Measurements from ENCODE around the gene LSM3. TPM values are rescaled to one million over a fixed set of nuclear protein-coding genes. Genes with fewer than 3 reads are reported as not detected.

Gene LSM3
- total and polyA plus RNA-seq, 11 donors, result 11.6 to 15.9 (median 13.7) TPM

DNA sequence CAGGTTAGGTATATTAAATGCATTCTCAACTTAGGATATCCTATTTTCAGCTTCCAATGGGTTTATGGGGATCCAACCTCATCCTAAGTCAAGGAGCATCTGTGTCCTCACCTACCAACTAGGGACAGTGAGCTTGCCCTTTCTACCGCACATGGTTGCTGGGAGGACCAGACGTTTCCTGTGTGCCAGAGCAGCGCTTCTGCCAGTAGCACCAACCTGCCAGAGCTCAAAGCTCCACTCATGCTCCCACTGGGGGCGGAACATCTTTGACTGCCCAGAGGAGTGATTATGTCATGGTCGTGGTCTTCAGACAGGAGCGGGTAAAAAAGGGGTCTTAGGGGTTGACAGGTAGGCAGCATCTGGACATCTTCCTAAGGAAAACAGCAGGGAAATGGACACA lies 25.0 kb upstream of the LSM3 start:
- TF ChIP-seq, protein P1, sequence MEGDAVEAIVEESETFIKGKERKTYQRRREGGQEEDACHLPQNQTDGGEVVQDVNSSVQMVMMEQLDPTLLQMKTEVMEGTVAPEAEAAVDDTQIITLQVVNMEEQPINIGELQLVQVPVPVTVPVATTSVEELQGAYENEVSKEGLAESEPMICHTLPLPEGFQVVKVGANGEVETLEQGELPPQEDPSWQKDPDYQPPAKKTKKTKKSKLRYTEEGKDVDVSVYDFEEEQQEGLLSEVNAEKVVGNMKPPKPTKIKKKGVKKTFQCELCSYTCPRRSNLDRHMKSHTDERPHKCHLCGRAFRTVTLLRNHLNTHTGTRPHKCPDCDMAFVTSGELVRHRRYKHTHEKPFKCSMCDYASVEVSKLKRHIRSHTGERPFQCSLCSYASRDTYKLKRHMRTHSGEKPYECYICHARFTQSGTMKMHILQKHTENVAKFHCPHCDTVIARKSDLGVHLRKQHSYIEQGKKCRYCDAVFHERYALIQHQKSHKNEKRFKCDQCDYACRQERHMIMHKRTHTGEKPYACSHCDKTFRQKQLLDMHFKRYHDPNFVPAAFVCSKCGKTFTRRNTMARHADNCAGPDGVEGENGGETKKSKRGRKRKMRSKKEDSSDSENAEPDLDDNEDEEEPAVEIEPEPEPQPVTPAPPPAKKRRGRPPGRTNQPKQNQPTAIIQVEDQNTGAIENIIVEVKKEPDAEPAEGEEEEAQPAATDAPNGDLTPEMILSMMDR (IDR thresholded peaks at IDR 0.05), result no peak
- no peak for TF ChIP-seq POLR2A (IDR thresholded peaks at IDR 0.05)

DNA sequence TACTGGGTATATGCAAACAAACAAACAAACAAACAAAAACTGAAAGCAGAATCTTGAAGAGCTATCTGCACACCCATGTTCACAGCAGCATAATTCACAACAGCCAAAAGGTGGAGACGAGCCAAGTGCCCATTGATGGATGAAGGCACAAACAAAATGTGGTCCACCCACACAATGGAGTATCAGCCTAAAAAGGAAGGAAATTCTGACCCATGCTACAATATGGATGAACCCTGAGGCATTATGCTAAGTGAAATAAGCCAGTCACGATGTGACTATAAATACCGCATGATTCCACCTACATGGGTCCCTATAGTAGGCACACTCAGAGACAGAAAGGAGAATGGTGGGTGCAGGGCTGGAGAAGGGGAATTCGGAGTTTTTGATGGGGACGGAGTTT lies 24.3 kb upstream of the LSM3 start:
- 88 to 92% (median 89%) methylated on average over 5 of the region's 5 CpGs for WGBS, 4 donors
- no peak overlapping the region for H3K27ac ChIP-seq
- peak in 1 of 5 donors; percentile 5 for DNase-seq
- H3K4me1 ChIP-seq, result no peaks in the 10 kb centered on the region
- intact Hi-C loops (cut with DNase I), result no loop called here
- ATAC-seq, result no peak
- no peak overlapping the region for H3K4me3 ChIP-seq
- no peaks in the 10 kb centered on the region for H3K9me3 ChIP-seq
- TF ChIP-seq, protein P1 (IDR thresholded peaks at IDR 0.05), result no peak
- no peak for TF ChIP-seq POLR2A (IDR thresholded peaks at IDR 0.05)
- H3K36me3 ChIP-seq, result peaks cover 0 to 93% (median 81%) of the 10 kb centered on the region in 9 donors
- no peaks in the 10 kb centered on the region for H3K27me3 ChIP-seq

More for the DNA sequence above, 25.0 kb upstream of the LSM3 start:
- peaks cover 0 to 93% (median 77%) of the 10 kb centered on the region in 9 donors for H3K36me3 ChIP-seq
- no peak overlapping the region for H3K27ac ChIP-seq
- no peak overlapping the region for H3K4me3 ChIP-seq
- no peaks in the 10 kb centered on the region for H3K4me1 ChIP-seq
- H3K9me3 ChIP-seq, result no peaks in the 10 kb centered on the region
- ATAC-seq (no peak), DNase-seq (peak in 1 of 5 donors; percentile 10)
- H3K27me3 ChIP-seq, result no peaks in the 10 kb centered on the region
- WGBS, 4 donors, result 94 to 98% (median 95%) methylated on average over 6 of the region's 6 CpGs
- intact Hi-C loops (cut with DNase I), result no loop called here

DNA sequence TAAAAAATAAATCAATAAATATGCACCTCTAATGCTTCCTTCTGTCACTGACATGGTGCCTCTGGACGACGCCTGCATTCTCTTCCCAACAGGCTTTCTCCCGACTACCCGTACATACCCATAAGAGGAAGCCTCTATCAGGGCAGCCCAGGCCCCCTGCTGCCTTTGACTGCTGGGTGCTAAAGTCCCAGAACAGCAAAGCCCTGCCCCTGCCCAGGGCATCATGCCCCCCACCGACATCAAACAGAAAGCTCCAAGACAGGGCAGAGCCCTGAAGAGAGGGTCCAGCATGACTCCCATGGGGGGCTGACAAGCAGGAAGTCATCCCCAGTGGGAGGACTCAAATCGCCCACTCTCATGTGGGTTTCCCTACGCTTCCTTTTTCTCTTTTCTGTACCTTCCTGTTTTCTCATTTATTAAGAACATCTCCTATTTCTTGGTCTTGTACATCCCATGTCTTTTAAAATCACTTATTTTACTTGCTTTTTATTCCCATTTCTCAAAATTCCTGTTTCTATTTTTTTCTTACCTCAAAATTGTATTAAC lies 23.6 kb upstream of the LSM3 start:
- H3K9me3 ChIP-seq, result no peaks in the 10 kb centered on the region
- DNase-seq, result no peak

DNA sequence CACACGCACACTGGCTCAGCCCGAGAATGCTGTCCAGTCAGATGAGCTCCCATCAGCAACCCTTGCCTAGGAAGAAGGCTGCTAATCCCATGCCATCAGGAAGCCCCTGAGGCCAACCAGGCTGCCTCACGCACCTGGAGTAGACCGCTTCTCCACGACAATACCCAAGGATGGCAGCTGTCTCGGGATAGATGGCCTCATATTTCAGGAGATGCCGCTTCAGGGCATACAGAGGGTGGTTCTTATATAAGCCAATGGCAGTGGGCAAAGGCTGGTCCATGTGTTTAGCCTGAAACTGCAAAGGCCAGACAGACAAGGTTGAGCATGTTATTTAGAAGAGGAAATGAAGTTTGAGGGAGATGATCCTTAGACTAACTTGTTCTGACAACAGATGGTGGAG lies 22.4 kb upstream of the LSM3 start:
- TF ChIP-seq, protein P1 (IDR thresholded peaks at IDR 0.05), result no peak
- no peak for TF ChIP-seq POLR2A (IDR thresholded peaks at IDR 0.05)
- Histone ChIP-seq H3K4me1 (no peaks in the 10 kb centered on the region), H3K9me3 (peaks cover 0 to 8% (median 1%) of the 10 kb centered on the region in 12 donors), H3K36me3 (peaks cover 0 to 99% (median 96%) of the 10 kb centered on the region in 9 donors), H3K27me3 (no peaks in the 10 kb centered on the region), H3K27ac (no peak overlapping the region), H3K4me3 (no peak overlapping the region)
- DNase-seq, result no peak
- no peak for ATAC-seq
- WGBS, 4 donors, result 96 to 98% (median 97%) methylated on average over 7 of the region's 7 CpGs
- intact Hi-C loops (cut with DNase I), result no loop called here

More for the DNA sequence above, 23.6 kb upstream of the LSM3 start:
- H3K4me3 ChIP-seq, result no peak overlapping the region
- H3K27me3 ChIP-seq, result no peaks in the 10 kb centered on the region
- peaks cover 0 to 97% (median 88%) of the 10 kb centered on the region in 9 donors for H3K36me3 ChIP-seq
- TF ChIP-seq, protein P1 (IDR thresholded peaks at IDR 0.05), result no peak
- TF ChIP-seq POLR2A (IDR thresholded peaks at IDR 0.05), result no peak
- no peak for ATAC-seq
- no peaks in the 10 kb centered on the region for H3K4me1 ChIP-seq
- 84 to 91% (median 86%) methylated on average over 7 of the region's 7 CpGs for WGBS, 4 donors
- no peak overlapping the region for H3K27ac ChIP-seq
- intact Hi-C loops (cut with DNase I), result no loop called here

Measured in heart left ventricle (tissue), 16 donors.